IPS DF 6.9 (cell line): Measurements from ENCODE around the gene FOXN4.

Source experiments
- DNase-seq: peaks from one replicate; pipeline ENCODE4 v3.0.0-alpha.2; 2013; ENCODE audit warnings: low read depth, low spot score
- H3K27ac ChIP-seq: one replicate; pipeline ENCODE4 v1.5.1; 2013; ENCODE audit warnings: low read length, control low read depth
- H3K27me3 ChIP-seq: 2 replicates; pipeline ENCODE4 v1.6.1; 2013; ENCODE audit warnings: mild to moderate bottlenecking, low read length; ENCODE audit not compliant: control insufficient read depth, insufficient read depth
- H3K36me3 ChIP-seq: 2 replicates; pipeline ENCODE4 v1.6.1; 2013; ENCODE audit warnings: low read length; ENCODE audit not compliant: control insufficient read depth, insufficient read depth
- H3K4me1 ChIP-seq: 2 replicates; pipeline ENCODE4 v1.6.1; 2013; ENCODE audit warnings: low read length; ENCODE audit not compliant: control insufficient read depth, insufficient read depth
- H3K4me3 ChIP-seq: 2 replicates; pipeline ENCODE4 v1.5.1; 2013; ENCODE audit warnings: mild to moderate bottlenecking, low read length
- H3K9me3 ChIP-seq: 2 replicates; pipeline ENCODE4 v1.6.1; 2013; ENCODE audit warnings: low read length, inconsistent platforms; ENCODE audit not compliant: control insufficient read depth, insufficient read depth
- WGBS: extraction: QIAGEN DNeasy Blood & Tissue Kit; methylation state at CpG from one replicate; pipeline ENCODE4 v1.1.7; 2013; ENCODE audit warnings: mixed read lengths, missing lambda C conversion rate; ENCODE audit not compliant: insufficient read length, insufficient coverage; 5-methylcytosine and 5-hydroxymethylcytosine counted together

Gene FOXN4

GRCh38 chr12:109284392-109284791, 24.7 kb downstream of the FOXN4 start:
- no peaks in the 10 kb centered on the region for H3K27me3 ChIP-seq
- no peaks in the 10 kb centered on the region for H3K9me3 ChIP-seq
- no CpG with 5 or more reads among the region's 20 CpGs for WGBS
- no peak overlapping the region for H3K4me3 ChIP-seq
- DNase-seq: no peak
- no peak overlapping the region for H3K27ac ChIP-seq
- H3K36me3 ChIP-seq: no peaks in the 10 kb centered on the region
- H3K4me1 ChIP-seq: no peaks in the 10 kb centered on the region

DNA sequence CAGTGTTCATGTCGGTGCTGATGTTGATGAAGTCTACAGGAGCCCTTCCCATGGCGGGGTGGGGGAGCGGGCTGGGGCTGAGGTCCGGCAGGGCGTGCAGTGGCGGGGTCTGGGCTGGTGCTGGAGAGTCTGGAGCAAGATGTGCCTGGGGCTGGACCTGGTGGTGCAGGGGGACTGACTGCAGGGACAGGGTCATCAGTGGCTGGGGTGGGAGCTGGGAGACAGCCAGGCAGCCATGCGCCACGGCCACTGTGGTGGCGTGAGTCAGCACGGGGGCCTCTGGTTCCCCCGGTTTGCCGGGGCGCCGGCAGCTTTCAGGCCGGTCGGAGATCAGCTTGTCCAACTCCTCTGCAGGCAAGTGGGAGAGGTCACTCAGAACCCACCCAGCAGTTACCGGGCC, 27.6 kb downstream of the FOXN4 start:
- Histone ChIP-seq H3K27me3 (no peaks in the 10 kb centered on the region), H3K4me1 (no peaks in the 10 kb centered on the region), H3K27ac (no peak overlapping the region), H3K4me3 (no peak overlapping the region), H3K9me3 (no peaks in the 10 kb centered on the region), H3K36me3 (no peaks in the 10 kb centered on the region)
- DNase-seq: no peak
- no CpG with 5 or more reads among the region's 17 CpGs for WGBS

GRCh38 chr12:109279525-109279924, 29.6 kb downstream of the FOXN4 start:
- WGBS: no CpG with 5 or more reads among the region's 13 CpGs
- Histone ChIP-seq H3K4me3 (no peak overlapping the region), H3K36me3 (no peaks in the 10 kb centered on the region), H3K9me3 (no peaks in the 10 kb centered on the region), H3K27me3 (no peaks in the 10 kb centered on the region), H3K27ac (no peak overlapping the region), H3K4me1 (no peaks in the 10 kb centered on the region)
- no peak for DNase-seq

DNA sequence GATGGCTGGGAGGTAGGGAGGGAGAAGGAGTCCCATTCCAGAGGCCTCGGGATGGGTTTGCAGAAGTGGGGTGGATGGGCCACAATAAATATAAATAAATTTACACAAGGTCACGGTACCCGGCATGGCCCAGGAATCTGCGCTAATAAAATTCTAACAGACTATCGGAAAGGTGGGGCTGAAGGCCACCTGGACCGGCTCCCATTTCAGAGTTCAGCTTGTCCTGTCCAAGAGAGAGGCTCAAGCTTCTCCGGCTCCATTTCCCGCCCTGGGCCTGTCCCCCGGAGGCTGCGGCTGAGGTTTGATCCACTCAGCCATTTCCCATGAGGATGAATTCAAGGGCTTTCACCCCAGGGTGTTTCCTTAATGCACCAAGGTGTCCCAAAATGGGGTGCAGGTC, 30.2 kb downstream of the FOXN4 start:
- no peaks in the 10 kb centered on the region for H3K36me3 ChIP-seq
- H3K27me3 ChIP-seq: no peaks in the 10 kb centered on the region
- no peak overlapping the region for H3K4me3 ChIP-seq
- H3K4me1 ChIP-seq: no peaks in the 10 kb centered on the region
- no CpG with 5 or more reads among the region's 10 CpGs for WGBS
- DNase-seq: no peak
- no peaks in the 10 kb centered on the region for H3K9me3 ChIP-seq
- H3K27ac ChIP-seq: no peak overlapping the region

DNA sequence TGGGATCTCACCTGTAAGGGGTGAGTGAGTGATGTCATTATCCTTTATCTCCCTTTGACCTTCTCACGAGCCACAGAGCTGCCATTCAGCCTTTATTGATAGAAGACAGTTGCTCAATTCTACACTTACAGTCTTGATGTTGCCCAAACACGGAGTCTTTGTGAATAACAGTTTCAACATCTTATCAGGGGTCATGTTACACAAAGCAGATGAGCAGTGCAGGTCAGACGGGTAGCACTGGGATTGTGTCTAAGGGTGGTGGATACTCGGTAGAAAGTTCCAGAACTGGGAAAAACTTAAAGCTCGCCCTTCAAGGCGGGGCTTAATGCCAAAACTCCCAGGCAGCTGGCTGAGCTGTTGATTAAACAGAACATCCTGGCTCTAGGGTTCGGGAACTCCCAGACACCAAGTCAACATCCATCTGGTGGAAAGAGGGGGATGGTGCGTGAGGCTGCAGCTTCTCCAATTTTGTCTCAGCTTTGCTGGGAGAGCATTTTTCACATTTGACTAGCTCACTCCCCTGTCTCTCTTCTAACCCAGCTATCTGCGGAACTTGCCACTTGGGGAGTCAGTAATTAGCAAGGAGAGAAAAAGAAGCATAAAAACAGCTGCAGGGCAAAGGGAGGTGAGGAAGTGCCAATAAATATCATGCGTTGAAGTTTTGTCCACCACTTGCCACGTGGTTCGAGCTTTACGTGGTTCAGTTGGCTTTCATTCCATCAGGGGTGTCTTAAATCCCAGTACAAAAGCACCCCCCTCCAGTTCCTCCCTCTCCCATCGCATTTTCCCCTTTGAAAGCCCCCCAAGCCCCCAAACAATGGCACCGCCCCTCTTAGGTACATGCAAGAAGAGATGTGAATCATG, 31.0 kb downstream of the FOXN4 start:
- no peak for DNase-seq
- Histone ChIP-seq H3K4me3 (no peak overlapping the region), H3K27ac (no peak overlapping the region), H3K4me1 (0 out of 2 replicates have a peak, but pooled peaks cover 2% of the 10 kb centered on the region), H3K27me3 (no peaks in the 10 kb centered on the region), H3K9me3 (no peaks in the 10 kb centered on the region), H3K36me3 (no peaks in the 10 kb centered on the region)
- no CpG with 5 or more reads among the region's 15 CpGs for WGBS

DNA sequence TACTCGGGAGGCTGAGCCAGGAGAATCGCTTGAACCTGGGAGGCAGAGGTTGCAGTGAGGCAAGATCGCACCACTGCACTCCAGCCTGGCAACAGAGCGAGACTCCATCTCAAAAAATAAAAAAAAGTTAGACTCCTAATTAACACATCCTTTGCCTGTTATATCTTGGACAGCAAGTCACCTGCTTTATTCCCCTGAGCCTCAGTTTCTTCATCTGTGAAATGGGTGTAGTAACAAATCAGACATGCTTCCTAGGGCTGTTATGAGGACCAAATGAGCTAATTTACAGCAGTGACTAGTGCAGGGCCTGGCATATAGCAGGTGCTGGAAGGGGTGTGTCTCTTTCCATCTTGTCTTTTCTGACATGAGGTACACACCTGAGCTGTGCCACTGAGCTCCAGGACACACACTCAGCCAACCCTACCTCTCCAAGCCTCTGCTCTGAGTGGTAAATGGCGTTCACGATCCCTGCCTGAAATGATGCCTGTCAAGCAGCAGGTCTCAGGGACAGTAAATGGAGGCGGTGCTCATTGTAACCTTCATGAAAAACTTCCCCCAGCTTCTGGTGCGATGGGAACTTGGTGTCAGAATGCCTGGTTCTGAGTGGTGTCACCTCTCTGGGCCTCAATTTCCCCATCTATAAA, 31.7 kb downstream of the FOXN4 start:
- no peaks in the 10 kb centered on the region for H3K9me3 ChIP-seq
- H3K36me3 ChIP-seq: no peaks in the 10 kb centered on the region
- no peak overlapping the region for H3K4me3 ChIP-seq
- WGBS: no CpG with 5 or more reads among the region's 8 CpGs
- 0 out of 2 replicates have a peak, but pooled peaks cover 2% of the 10 kb centered on the region for H3K4me1 ChIP-seq
- no peak for DNase-seq
- no peaks in the 10 kb centered on the region for H3K27me3 ChIP-seq
- no peak overlapping the region for H3K27ac ChIP-seq

DNA sequence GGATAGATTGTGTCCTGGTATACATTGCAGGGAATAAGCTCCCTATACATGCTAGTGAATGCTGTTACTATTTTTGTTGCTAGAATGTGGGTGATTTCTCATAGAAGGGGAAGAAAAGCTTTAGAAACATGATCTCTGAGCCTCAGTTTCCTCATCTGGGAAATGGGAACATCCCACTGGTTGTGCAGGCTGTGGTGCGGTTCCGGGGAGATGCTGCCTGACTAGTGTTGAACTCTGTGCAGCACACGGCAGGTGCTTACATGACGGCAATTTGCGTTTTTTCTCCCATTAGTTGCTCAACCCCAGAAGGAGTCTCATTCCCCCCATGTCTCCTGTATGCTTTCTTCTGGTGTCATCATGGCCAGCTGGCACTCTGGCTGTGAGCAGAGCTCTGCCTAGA, 32.9 kb downstream of the FOXN4 start:
- no peak overlapping the region for H3K4me3 ChIP-seq
- no CpG with 5 or more reads among the region's 5 CpGs for WGBS
- DNase-seq: no peak

GRCh38 chr12:109275173-109275572, 33.9 kb downstream of the FOXN4 start:
- Histone ChIP-seq H3K36me3 (no peaks in the 10 kb centered on the region), H3K4me3 (no peak overlapping the region), H3K27ac (no peak overlapping the region), H3K27me3 (no peaks in the 10 kb centered on the region), H3K9me3 (no peaks in the 10 kb centered on the region), H3K4me1 (0 out of 2 replicates have a peak, but pooled peaks cover 2% of the 10 kb centered on the region)
- no peak for DNase-seq
- no CpG with 5 or more reads among the region's 4 CpGs for WGBS

More for the DNA sequence above, 32.9 kb downstream of the FOXN4 start:
- Histone ChIP-seq H3K27me3 (no peaks in the 10 kb centered on the region), H3K36me3 (no peaks in the 10 kb centered on the region), H3K27ac (no peak overlapping the region), H3K4me1 (0 out of 2 replicates have a peak, but pooled peaks cover 2% of the 10 kb centered on the region), H3K9me3 (no peaks in the 10 kb centered on the region)

DNA sequence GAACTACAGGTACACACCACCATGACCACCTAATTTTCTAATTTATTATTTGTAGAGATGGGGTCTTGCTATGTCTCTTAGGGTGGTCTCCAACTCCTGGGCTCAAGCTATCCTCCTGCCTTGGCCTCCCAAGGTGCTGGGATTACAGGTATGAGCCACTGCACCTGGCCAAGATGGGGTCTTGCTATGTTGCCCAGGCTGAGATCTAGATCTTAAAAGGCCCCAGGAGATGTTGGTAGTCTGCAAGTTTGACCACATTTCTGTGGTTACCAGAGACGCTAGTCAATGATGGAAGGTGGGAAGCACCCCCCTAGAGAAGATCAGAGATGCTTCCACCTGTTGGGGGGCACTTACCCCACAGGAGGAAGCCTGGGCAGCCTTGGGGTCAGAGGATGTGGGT, 34.7 kb downstream of the FOXN4 start:
- Histone ChIP-seq H3K36me3 (no peaks in the 10 kb centered on the region), H3K27ac (no peak overlapping the region), H3K4me3 (no peak overlapping the region), H3K9me3 (no peaks in the 10 kb centered on the region), H3K4me1 (0 out of 2 replicates have a peak, but pooled peaks cover 2% of the 10 kb centered on the region), H3K27me3 (no peaks in the 10 kb centered on the region)
- WGBS: no CpG with 5 or more reads among the region's 1 CpG
- no peak for DNase-seq

GRCh38 chr12:109273354-109273753, 35.7 kb downstream of the FOXN4 start:
- no CpG with 5 or more reads among the region's 16 CpGs for WGBS
- DNase-seq: no peak

More at GRCh38 chr12:109273354-109273753, 35.7 kb downstream of the FOXN4 start:
- Histone ChIP-seq H3K36me3 (no peaks in the 10 kb centered on the region), H3K4me3 (no peak overlapping the region), H3K27me3 (no peaks in the 10 kb centered on the region), H3K27ac (no peak overlapping the region), H3K4me1 (0 out of 2 replicates have a peak, but pooled peaks cover 2% of the 10 kb centered on the region), H3K9me3 (no peaks in the 10 kb centered on the region)
